ENCODE measurements around the gene DUSP2. TPM values are rescaled to one million over a fixed set of nuclear protein-coding genes. Genes with fewer than 3 reads are reported as not detected.

Gene DUSP2
- total and polyA plus RNA-seq, 2 donors (not counting 1 experiment from before 2014, with no cell fraction given): 69.8 to 433 TPM

DNA sequence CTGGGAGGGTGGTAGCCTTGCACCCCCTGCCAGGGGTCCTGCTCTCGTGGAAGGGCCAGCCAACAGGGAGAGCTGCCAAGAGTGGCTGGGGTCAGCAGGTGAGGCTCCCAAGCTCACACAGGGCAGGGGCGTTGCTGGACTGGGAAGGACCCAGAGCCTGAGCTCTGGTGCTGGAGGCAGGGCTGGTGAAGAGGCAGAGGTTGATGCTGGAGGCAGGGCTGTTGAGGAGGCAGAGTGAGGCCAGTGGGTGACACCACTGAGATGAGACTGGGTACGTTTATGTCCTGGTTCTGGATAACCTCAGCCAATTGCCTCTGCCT, 35.9 kb downstream of the DUSP2 start:
- Histone ChIP-seq H3K4me2 (replicated peaks; ENCODE audit: low read depth, low read length, poor library complexity, severe bottlenecking) (no peak overlapping the region), H4K20me1 (ENCODE audit: control insufficient read depth, insufficient read depth, low read length, poor library complexity, severe bottlenecking) (no peaks in the 10 kb centered on the region), H3K27ac (ENCODE audit: low read length in 2 of 2) (no peak overlapping the region), H3K27me3 (replicated peaks in 1 of 4; ENCODE audit: control extremely low read depth in 1 of 4, control insufficient read depth in 3 of 4, insufficient read depth in 4 of 4, low read length in 3 of 4) (peaks cover 0 to 3% (median 0%) of the 10 kb centered on the region in 4 experiments), H3K4me3 (ENCODE audit: control extremely low read depth in 1 of 5, extremely low read depth in 1 of 5, insufficient read depth in 1 of 5, low read depth in 2 of 5, low read length in 4 of 5) (no peak overlapping the region), H3K4me1 (ENCODE audit: control insufficient read depth in 2 of 2, insufficient read depth in 2 of 2, low read length in 2 of 2) (no peaks in the 10 kb centered on the region), H3K36me3 (replicated peaks in 1 of 2; ENCODE audit: control extremely low read depth in 1 of 2, control insufficient read depth in 1 of 2, extremely low read depth in 1 of 2, insufficient read depth in 2 of 2, low read length in 1 of 2) (no peaks in the 10 kb centered on the region), H3K79me2 (ENCODE audit: control insufficient read depth, insufficient read depth, low read length) (no peaks in the 10 kb centered on the region), H3K9ac (ENCODE audit: low read length) (no peak overlapping the region), H3K9me3 (ENCODE audit: control extremely low read depth in 1 of 3, control insufficient read depth in 2 of 3, insufficient read depth in 1 of 3, low read length in 2 of 3) (peaks cover 0 to 23% (median 11%) of the 10 kb centered on the region in 3 donors), H2AFZ (ENCODE audit: insufficient read depth, low read depth, low read length, poor library complexity, severe bottlenecking) (no peak overlapping the region)
- DNase-seq (no peak), ATAC-seq (ENCODE audit: low read depth) (no peak)
- intact Hi-C loops (cut with micrococcal nuclease): no loop called here
- Mint-ChIP-seq H3K27ac (no peak overlapping the region), H3K4me1 (no peaks in the 10 kb centered on the region), H3K9me3 (ENCODE audit: insufficient read depth) (peaks cover 5% of the 10 kb centered on the region), H3K4me3 (no peak overlapping the region), H3K27me3 (peaks cover 10% of the 10 kb centered on the region)
- WGBS (ENCODE audit: insufficient coverage): 81% methylated on average over 3 of the region's 3 CpGs
- POLR2A ChIA-PET: no interaction called here
- CTCF ChIA-PET: no interaction called here
- no peak for TF ChIP-seq EZH2 (IDR thresholded peaks at IDR 0.05; ENCODE audit: borderline replicate concordance, insufficient read depth, low read depth, low read length, poor library complexity, severe bottlenecking)
- TF ChIP-seq, protein P1, sequence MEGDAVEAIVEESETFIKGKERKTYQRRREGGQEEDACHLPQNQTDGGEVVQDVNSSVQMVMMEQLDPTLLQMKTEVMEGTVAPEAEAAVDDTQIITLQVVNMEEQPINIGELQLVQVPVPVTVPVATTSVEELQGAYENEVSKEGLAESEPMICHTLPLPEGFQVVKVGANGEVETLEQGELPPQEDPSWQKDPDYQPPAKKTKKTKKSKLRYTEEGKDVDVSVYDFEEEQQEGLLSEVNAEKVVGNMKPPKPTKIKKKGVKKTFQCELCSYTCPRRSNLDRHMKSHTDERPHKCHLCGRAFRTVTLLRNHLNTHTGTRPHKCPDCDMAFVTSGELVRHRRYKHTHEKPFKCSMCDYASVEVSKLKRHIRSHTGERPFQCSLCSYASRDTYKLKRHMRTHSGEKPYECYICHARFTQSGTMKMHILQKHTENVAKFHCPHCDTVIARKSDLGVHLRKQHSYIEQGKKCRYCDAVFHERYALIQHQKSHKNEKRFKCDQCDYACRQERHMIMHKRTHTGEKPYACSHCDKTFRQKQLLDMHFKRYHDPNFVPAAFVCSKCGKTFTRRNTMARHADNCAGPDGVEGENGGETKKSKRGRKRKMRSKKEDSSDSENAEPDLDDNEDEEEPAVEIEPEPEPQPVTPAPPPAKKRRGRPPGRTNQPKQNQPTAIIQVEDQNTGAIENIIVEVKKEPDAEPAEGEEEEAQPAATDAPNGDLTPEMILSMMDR (IDR thresholded peaks at IDR 0.05): no peak

DNA sequence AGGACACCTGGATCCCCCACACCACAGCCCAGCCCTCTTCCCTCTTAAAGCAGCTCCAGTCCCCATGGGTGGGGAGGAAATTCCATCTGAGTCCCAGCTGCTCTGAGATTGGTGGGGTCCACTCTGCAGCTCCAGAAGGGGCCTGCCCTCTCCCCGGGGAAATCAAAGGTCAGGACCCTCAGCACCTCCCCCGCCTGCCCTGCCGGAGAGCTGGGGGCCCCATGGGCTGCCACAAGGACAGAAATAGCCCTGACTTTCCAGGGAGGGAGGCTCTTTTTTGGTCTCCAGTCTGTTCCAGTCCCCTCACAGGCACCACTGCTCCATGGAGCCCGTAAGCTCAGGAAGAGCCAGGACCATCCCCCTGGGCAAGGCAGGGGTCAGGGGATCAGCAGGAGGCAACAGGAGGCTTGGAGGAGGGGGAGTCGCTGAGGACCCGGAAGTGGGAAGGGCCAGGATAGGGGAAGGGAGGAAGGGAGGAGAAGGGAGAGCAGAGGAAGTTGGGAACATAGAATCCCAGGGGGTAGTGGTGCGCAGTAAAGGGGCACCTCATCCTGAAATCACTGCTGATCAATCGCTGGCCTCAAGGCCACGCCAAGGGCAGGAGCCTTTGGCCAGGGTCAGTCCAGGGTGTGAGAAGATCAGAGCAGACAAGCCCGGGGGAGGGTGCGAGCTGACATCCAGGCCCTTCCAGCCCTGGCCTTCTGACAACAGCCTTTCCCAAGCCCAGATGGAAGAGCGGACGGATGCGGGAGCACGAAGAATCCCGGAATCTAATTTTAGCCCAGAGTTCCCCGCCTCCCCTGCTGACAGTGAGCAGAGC, 36.5 kb downstream of the DUSP2 start:
- Mint-ChIP-seq H3K4me1 (no peaks in the 10 kb centered on the region), H3K27ac (no peak overlapping the region), H3K4me3 (no peak overlapping the region), H3K27me3 (peaks cover 10% of the 10 kb centered on the region), H3K9me3 (ENCODE audit: insufficient read depth) (peaks cover 5% of the 10 kb centered on the region)
- no peak for ATAC-seq (ENCODE audit: low read depth)
- Histone ChIP-seq H4K20me1 (ENCODE audit: control insufficient read depth, insufficient read depth, low read length, poor library complexity, severe bottlenecking) (no peaks in the 10 kb centered on the region), H3K79me2 (ENCODE audit: control insufficient read depth, insufficient read depth, low read length) (no peaks in the 10 kb centered on the region), H3K9me3 (ENCODE audit: control extremely low read depth in 1 of 3, control insufficient read depth in 2 of 3, insufficient read depth in 1 of 3, low read length in 2 of 3) (peaks cover 0 to 23% (median 11%) of the 10 kb centered on the region in 3 donors), H3K9ac (ENCODE audit: low read length) (no peak overlapping the region), H3K4me3 (ENCODE audit: control extremely low read depth in 1 of 5, extremely low read depth in 1 of 5, insufficient read depth in 1 of 5, low read depth in 2 of 5, low read length in 4 of 5) (no peak overlapping the region), H3K4me1 (ENCODE audit: control insufficient read depth in 2 of 2, insufficient read depth in 2 of 2, low read length in 2 of 2) (no peaks in the 10 kb centered on the region), H2AFZ (ENCODE audit: insufficient read depth, low read depth, low read length, poor library complexity, severe bottlenecking) (no peak overlapping the region), H3K27me3 (replicated peaks in 1 of 4; ENCODE audit: control extremely low read depth in 1 of 4, control insufficient read depth in 3 of 4, insufficient read depth in 4 of 4, low read length in 3 of 4) (peaks cover 0 to 3% (median 0%) of the 10 kb centered on the region in 4 experiments), H3K27ac (ENCODE audit: low read length in 2 of 2) (no peak overlapping the region), H3K4me2 (replicated peaks; ENCODE audit: low read depth, low read length, poor library complexity, severe bottlenecking) (no peak overlapping the region), H3K36me3 (replicated peaks in 1 of 2; ENCODE audit: control extremely low read depth in 1 of 2, control insufficient read depth in 1 of 2, extremely low read depth in 1 of 2, insufficient read depth in 2 of 2, low read length in 1 of 2) (no peaks in the 10 kb centered on the region)
- no peak for TF ChIP-seq EZH2 (IDR thresholded peaks at IDR 0.05; ENCODE audit: borderline replicate concordance, insufficient read depth, low read depth, low read length, poor library complexity, severe bottlenecking)
- TF ChIP-seq, protein P1 (IDR thresholded peaks at IDR 0.05): no peak
- ChIA-PET CTCF (interaction anchor here (1.0 kb wide), 1 partner anchor 66 kb away, joined by 4 read pairs; no protein-coding TSS in a partner anchor), POLR2A (no interaction called here)
- 78% methylated on average over 17 of the region's 17 CpGs for WGBS (ENCODE audit: insufficient coverage)
- intact Hi-C loops (cut with micrococcal nuclease): no loop called here
- no peak for DNase-seq

Data from B cell (primary cell).